ENCODE results near the gene RALGDS. TPM values are rescaled to one million over a fixed set of nuclear protein-coding genes. Genes with fewer than 3 reads are reported as not detected.

Gene RALGDS
- total and polyA plus RNA-seq, 2 of the 13 experiments (the other 11 are each of a cell fraction or from before 2014, with no cell fraction given): 12.9 to 25.5 TPM

GRCh38 chr9:133144142-133144903, 23.3 kb upstream of the RALGDS start (continued):
- TF ChIP-seq ZNF275 (CRISPR knock-in tag; IDR thresholded peaks at IDR 0.05; ENCODE audit: borderline replicate concordance) (peak; percentile 68; the same call in 1 of the 2 replicates), AGO1 (IDR thresholded peaks at IDR 0.05; ENCODE audit: low read depth, low read length, poor library complexity, severe bottlenecking) (no peak), SKIL (CRISPR knock-in tag; IDR thresholded peaks at IDR 0.05; ENCODE audit: borderline replicate concordance) (peak; percentile 58; the same call in 1 of the 2 replicates), GMEB2 (CRISPR knock-in tag; IDR thresholded peaks at IDR 0.05; ENCODE audit: low read depth) (0 out of 2 replicates have a peak, but pooled peaks have one; percentile 23), ZMYM3 (CRISPR knock-in tag; IDR thresholded peaks at IDR 0.05) (peak; percentile 31; the same call in 1 of the 2 replicates), MED8 (CRISPR knock-in tag; IDR thresholded peaks at IDR 0.05; ENCODE audit: insufficient replicate concordance) (peak; percentile 23), MAZ (IDR thresholded peaks at IDR 0.05; ENCODE audit: borderline replicate concordance, low read depth, low read length) (peak; percentile 83), MAZ (CRISPR knock-in tag; IDR thresholded peaks at IDR 0.05; ENCODE audit: low read depth) (peak; percentile 91), KLF6 (CRISPR knock-in tag; IDR thresholded peaks at IDR 0.05) (peak; percentile 63; the same call in 1 of the 2 replicates), ZNF143 (CRISPR knock-in tag; IDR thresholded peaks at IDR 0.05) (0 out of 2 replicates have a peak, but pooled peaks have one; percentile 11), NFRKB (IDR thresholded peaks at IDR 0.05) (no peak), TP53 (CRISPR knock-in tag; conservative IDR thresholded peaks at IDR 0.05) (no peak), ZNF746 (CRISPR knock-in tag; IDR thresholded peaks at IDR 0.05) (0 out of 2 replicates have a peak, but pooled peaks have one; percentile 46), NFKBIZ (CRISPR knock-in tag; IDR thresholded peaks at IDR 0.05) (0 out of 2 replicates have a peak, but pooled peaks have one; percentile 71), ZFP82 (CRISPR knock-in tag; IDR thresholded peaks at IDR 0.05; ENCODE audit: borderline replicate concordance) (no peak), ZNF441 (CRISPR knock-in tag; IDR thresholded peaks at IDR 0.05; ENCODE audit: borderline replicate concordance) (no peak; the same call in 1 of the 2 replicates), DZIP1 (CRISPR knock-in tag; IDR thresholded peaks at IDR 0.05) (no peak), ZNF280B (CRISPR knock-in tag; IDR thresholded peaks at IDR 0.05; ENCODE audit: borderline replicate concordance) (peak; percentile 42; the same call in 1 of the 2 replicates), ZNF670 (CRISPR knock-in tag; IDR thresholded peaks at IDR 0.05; ENCODE audit: borderline replicate concordance) (peak; percentile 76; the same call in 1 of the 2 replicates)
